HG02884 (cell line): Measurements from ENCODE around the gene ANGEL2.
A peak's percentile ranks its signal among the peaks of the same experiment; 100 is the strongest.
"Not testable (repeated sequence)": the region's sequence is repeated elsewhere in the genome, so short reads cannot be mapped to it uniquely, and the experiment has no call there.

Experiments used
- ATAC-seq: cut with Tn5 transposase; IDR thresholded peaks from one replicate; pipeline ENCODE4 v1.9.1; 2021; ENCODE audit warnings: mild to moderate bottlenecking, moderate library complexity; ENCODE audit not compliant: unreplicated experiment

The ANGEL2 gene

GRCh38 chr1:213019450-213019849 lies 3.8 kb upstream of the ANGEL2 start:
- no peak for ATAC-seq

GRCh38 chr1:213017447-213018273 lies 2.0 kb upstream of the ANGEL2 start:
- ATAC-seq = no peak

- ATAC-seq = no peak
Measured at GRCh38 chr1:213014642-213015041, 1.0 kb downstream of the ANGEL2 start.

GRCh38 chr1:213008564-213008963 lies 7.1 kb downstream of the ANGEL2 start:
- ATAC-seq = peak; percentile 81

GRCh38 chr1:213003256-213003655 lies 12.4 kb downstream of the ANGEL2 start:
- peak; percentile 90 for ATAC-seq

GRCh38 chr1:212994926-212995325 lies 20.7 kb downstream of the ANGEL2 start:
- ATAC-seq = no peak

- ATAC-seq = not testable (repeated sequence)
Measured at GRCh38 chr1:212993960-212994359, 21.7 kb downstream of the ANGEL2 start.

- ATAC-seq = no peak
Measured at GRCh38 chr1:212990276-212990675, 25.4 kb downstream of the ANGEL2 start.

GRCh38 chr1:212987702-212988322 lies 27.9 kb downstream of the ANGEL2 start:
- no peak for ATAC-seq

GRCh38 chr1:212986551-212986950 lies 29.1 kb downstream of the ANGEL2 start:
- ATAC-seq = no peak

GRCh38 chr1:212984522-212985291 lies 31.0 kb downstream of the ANGEL2 start:
- ATAC-seq = no peak

GRCh38 chr1:212983482-212983881 lies 32.2 kb downstream of the ANGEL2 start:
- no peak for ATAC-seq

GRCh38 chr1:212982430-212983152 lies 33.1 kb downstream of the ANGEL2 start:
- ATAC-seq = no peak

GRCh38 chr1:212981571-212982328 lies 33.9 kb downstream of the ANGEL2 start:
- peak; percentile 48 for ATAC-seq

GRCh38 chr1:212981025-212981495 lies 34.6 kb downstream of the ANGEL2 start:
- no peak for ATAC-seq

GRCh38 chr1:212980123-212980785 lies 35.4 kb downstream of the ANGEL2 start:
- ATAC-seq = no peak

GRCh38 chr1:212979340-212980122 lies 36.1 kb downstream of the ANGEL2 start:
- peak; percentile 69 for ATAC-seq

- ATAC-seq = peak; percentile 35
Measured at GRCh38 chr1:212977781-212978645, 37.7 kb downstream of the ANGEL2 start.
